Glutamatergic neuron (in vitro differentiated cells): ENCODE measurements around the gene PALD1. TPM values are rescaled to one million over a fixed set of nuclear protein-coding genes. Genes with fewer than 3 reads are reported as not detected.
A peak's percentile ranks its signal among the peaks of the same experiment; 100 is the strongest.

ENCODE experiments used
- DNase-seq: peaks from one replicate; pipeline ENCODE4 v3.0.0; 2022
- H3K27ac Mint-ChIP-seq: one replicate; pipeline ENCODE4 v1.8.0; 2020; ENCODE audit warnings: mild to moderate bottlenecking, mixed read lengths, inconsistent platforms; ENCODE audit not compliant: unreplicated experiment
- H3K27me3 Mint-ChIP-seq: one replicate; pipeline ENCODE4 v1.8.0; 2020; ENCODE audit warnings: mild to moderate bottlenecking, moderate library complexity, mixed read lengths, inconsistent platforms; ENCODE audit not compliant: unreplicated experiment
- H3K36me3 Mint-ChIP-seq: one replicate; pipeline ENCODE4 v1.8.0; 2020; ENCODE audit warnings: mild to moderate bottlenecking, mixed read lengths, inconsistent platforms; ENCODE audit not compliant: unreplicated experiment
- H3K4me1 Mint-ChIP-seq: one replicate; pipeline ENCODE4 v1.8.0; 2020; ENCODE audit warnings: mild to moderate bottlenecking, low read depth, mixed read lengths, inconsistent platforms; ENCODE audit not compliant: unreplicated experiment
- H3K4me3 Mint-ChIP-seq: one replicate; pipeline ENCODE4 v1.8.0; 2020; ENCODE audit warnings: mild to moderate bottlenecking, mixed read lengths, inconsistent platforms; ENCODE audit not compliant: unreplicated experiment
- H3K9me3 Mint-ChIP-seq: one replicate; pipeline ENCODE4 v1.8.0; 2020; ENCODE audit warnings: mild to moderate bottlenecking, moderate library complexity, mixed read lengths, inconsistent platforms; ENCODE audit not compliant: unreplicated experiment
- total RNA-seq: library from RNA; stranded (reverse); fragmentation: NEBNext Ultra II Directional; extraction: Animal tissue kit (Norgen Biotek cat#: 25700); gene quantifications from one replicate; pipeline ENCODE4 v1.2.1, GENCODE V29; 2021; ENCODE audit not compliant: unreplicated experiment
- TF ChIP-seq, protein P1 (sequence below): fragments of 200-600 bp; sonication (generic); IDR thresholded peaks from one replicate; pipeline ENCODE4 v1.5.0; 2021; ENCODE audit not compliant: partially characterized antibody, unreplicated experiment

Gene PALD1
- total RNA-seq, 1 donor from 2014 or later, result 15.5 TPM

DNA sequence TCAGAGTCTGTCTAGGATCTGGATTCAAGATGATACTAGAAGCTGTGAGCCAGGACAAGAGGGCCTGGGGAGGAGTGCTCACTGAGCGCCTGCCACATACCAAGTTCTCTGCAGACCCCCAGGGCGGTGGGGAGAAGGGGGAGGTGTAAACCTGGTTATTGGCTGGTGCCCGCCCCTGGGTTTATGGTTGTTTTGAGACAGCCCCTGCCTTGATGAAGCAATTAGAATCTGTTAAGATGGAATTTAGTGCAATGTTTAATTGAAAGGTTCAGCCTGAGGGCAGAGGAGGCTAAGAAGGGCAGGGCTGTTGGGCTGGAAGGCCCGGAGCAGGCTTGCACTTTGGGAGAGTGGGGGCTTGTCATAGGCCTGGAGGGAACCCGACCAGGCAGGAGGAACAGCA is 81.3 kb downstream of the PALD1 start:
- no peak for DNase-seq
- Mint-ChIP-seq H3K4me1 (peaks cover 21% of the 10 kb centered on the region), H3K27me3 (peaks cover 10% of the 10 kb centered on the region), H3K27ac (no peak overlapping the region), H3K36me3 (no peaks in the 10 kb centered on the region), H3K9me3 (peaks cover 6% of the 10 kb centered on the region), H3K4me3 (no peak overlapping the region)
- TF ChIP-seq, protein P1, sequence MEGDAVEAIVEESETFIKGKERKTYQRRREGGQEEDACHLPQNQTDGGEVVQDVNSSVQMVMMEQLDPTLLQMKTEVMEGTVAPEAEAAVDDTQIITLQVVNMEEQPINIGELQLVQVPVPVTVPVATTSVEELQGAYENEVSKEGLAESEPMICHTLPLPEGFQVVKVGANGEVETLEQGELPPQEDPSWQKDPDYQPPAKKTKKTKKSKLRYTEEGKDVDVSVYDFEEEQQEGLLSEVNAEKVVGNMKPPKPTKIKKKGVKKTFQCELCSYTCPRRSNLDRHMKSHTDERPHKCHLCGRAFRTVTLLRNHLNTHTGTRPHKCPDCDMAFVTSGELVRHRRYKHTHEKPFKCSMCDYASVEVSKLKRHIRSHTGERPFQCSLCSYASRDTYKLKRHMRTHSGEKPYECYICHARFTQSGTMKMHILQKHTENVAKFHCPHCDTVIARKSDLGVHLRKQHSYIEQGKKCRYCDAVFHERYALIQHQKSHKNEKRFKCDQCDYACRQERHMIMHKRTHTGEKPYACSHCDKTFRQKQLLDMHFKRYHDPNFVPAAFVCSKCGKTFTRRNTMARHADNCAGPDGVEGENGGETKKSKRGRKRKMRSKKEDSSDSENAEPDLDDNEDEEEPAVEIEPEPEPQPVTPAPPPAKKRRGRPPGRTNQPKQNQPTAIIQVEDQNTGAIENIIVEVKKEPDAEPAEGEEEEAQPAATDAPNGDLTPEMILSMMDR, result no peak

DNA sequence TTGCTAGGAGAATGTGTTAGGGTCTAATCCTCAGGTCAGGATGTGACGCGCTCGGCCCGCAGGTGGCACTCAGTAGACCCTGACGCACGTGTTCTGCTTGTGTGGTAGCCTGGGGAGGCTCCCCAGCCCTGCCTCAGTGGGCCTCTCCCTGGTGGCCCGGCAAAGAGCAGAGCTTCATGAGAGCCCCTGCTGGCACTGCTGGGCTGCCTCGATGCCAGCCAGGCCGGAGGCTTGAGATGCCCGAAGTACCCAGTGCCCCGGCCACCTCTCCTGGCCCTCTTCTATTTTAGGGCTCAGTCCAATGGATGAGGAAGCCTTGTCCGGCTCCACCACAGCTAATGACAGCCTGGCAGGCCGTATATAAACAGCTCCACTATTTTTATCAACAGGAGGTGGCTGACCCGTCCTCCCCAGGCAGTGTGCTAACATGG is 82.0 kb downstream of the PALD1 start:
- Mint-ChIP-seq H3K36me3 (no peaks in the 10 kb centered on the region), H3K4me1 (peaks cover 21% of the 10 kb centered on the region), H3K27ac (no peak overlapping the region), H3K27me3 (peaks cover 10% of the 10 kb centered on the region), H3K9me3 (peaks cover 7% of the 10 kb centered on the region), H3K4me3 (no peak overlapping the region)
- TF ChIP-seq, protein P1, result no peak
- DNase-seq, result no peak

DNA sequence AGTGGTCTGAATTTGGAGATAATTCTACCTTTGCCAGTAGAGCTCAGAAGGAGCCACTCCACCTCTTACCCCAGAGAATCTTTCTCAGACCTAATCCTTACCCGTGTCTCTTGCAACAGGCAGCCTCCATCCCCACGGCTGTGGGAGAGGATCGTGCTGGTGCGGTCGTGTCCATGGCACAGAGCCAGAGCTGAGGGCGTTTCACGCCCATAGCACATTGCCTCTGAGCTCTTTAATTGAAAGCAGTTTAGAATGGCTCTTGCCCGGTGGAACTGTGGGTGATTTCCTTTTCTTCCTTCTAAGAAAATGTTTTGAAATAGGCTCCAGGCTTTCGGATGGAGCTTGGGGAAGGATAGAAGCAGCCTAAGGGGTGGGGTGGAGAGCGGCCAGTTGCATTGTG is 82.5 kb downstream of the PALD1 start:
- H3K4me1 Mint-ChIP-seq, result peaks cover 21% of the 10 kb centered on the region
- no peak for DNase-seq
- H3K4me3 Mint-ChIP-seq, result no peak overlapping the region
- no peaks in the 10 kb centered on the region for H3K36me3 Mint-ChIP-seq
- H3K27me3 Mint-ChIP-seq, result peaks cover 10% of the 10 kb centered on the region
- TF ChIP-seq, protein P1, result no peak
- H3K9me3 Mint-ChIP-seq, result peaks cover 7% of the 10 kb centered on the region
- H3K27ac Mint-ChIP-seq, result no peak overlapping the region

DNA sequence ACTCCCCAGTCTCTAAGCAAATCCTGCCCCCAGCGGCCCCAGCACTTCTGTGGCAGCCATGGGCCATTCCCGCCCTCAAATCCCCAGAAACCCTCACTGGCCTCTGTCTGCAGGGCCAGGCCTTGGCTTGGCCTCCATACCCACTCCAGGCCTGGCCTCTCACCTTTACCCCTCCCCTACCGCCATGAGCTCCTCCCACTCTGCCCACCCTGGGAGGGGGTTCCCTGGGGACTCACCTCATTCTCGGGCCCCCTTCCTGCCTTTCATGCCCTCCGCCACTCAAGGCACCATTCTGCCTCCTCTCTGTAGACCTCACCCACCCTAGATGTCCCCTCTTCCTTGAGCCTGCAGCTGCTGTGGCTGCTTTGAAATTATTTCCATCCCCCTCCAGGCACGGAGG is 83.0 kb downstream of the PALD1 start:
- Mint-ChIP-seq H3K9me3 (peaks cover 7% of the 10 kb centered on the region), H3K4me3 (no peak overlapping the region), H3K36me3 (no peaks in the 10 kb centered on the region), H3K27ac (no peak overlapping the region), H3K27me3 (peaks cover 11% of the 10 kb centered on the region), H3K4me1 (peaks cover 21% of the 10 kb centered on the region)
- TF ChIP-seq, protein P1, result no peak
- DNase-seq, result peak; percentile 9

DNA sequence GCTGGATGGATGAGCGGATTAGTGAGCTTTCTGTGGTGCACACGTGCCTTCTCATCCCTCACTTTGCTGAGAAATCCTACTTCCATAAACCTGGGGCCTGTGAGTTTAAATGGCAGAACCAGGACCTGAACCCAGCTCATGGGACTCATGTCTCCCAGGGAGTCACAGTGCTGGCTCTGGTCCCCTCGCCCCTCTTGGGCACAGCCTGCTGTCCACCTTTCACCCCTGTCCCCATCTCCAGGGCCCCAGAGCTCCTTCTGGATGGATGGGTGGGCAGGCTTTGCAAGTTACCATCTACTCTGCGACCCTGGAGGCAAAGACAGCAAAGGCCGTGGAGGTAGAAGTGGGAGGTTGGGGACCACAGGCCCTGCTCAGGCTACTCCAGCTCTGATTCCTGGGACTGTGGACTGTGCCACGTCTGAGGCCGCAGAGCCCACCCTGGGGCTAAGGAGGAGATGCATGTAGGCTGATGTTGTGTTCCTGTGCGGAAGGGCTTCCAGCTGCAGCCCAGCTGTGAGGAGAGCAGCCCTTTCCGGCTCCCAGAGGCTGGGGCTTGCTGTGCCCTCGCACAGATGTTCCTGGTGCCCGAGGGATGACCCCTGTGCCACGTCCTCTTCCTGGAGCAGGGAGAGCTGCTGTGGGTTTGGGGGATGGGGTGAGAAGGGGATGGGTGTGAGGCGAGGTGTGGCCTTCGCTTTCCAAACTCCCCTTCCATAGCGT is 83.6 kb downstream of the PALD1 start:
- H3K27ac Mint-ChIP-seq, result no peak overlapping the region
- H3K4me1 Mint-ChIP-seq, result peaks cover 18% of the 10 kb centered on the region
- TF ChIP-seq, protein P1, result no peak
- no peak overlapping the region for H3K4me3 Mint-ChIP-seq
- H3K36me3 Mint-ChIP-seq, result no peaks in the 10 kb centered on the region
- peaks cover 11% of the 10 kb centered on the region for H3K27me3 Mint-ChIP-seq
- H3K9me3 Mint-ChIP-seq, result peaks cover 7% of the 10 kb centered on the region
- peak; percentile 8 for DNase-seq
